SH-SY5Y (cell line): ENCODE results near the gene PRADC1.

Source experiments
- GATA2 ChIP-seq: IDR thresholded peaks from 2 replicates; pipeline ENCODE4 v1.6.1; 2011; ENCODE audit warnings: mild to moderate bottlenecking, low read depth, low read length
- GATA3 ChIP-seq: IDR thresholded peaks from 2 replicates; pipeline ENCODE4 v1.6.1; 2011; ENCODE audit warnings: low read depth, mild to moderate bottlenecking, low read length, moderate library complexity

DNA sequence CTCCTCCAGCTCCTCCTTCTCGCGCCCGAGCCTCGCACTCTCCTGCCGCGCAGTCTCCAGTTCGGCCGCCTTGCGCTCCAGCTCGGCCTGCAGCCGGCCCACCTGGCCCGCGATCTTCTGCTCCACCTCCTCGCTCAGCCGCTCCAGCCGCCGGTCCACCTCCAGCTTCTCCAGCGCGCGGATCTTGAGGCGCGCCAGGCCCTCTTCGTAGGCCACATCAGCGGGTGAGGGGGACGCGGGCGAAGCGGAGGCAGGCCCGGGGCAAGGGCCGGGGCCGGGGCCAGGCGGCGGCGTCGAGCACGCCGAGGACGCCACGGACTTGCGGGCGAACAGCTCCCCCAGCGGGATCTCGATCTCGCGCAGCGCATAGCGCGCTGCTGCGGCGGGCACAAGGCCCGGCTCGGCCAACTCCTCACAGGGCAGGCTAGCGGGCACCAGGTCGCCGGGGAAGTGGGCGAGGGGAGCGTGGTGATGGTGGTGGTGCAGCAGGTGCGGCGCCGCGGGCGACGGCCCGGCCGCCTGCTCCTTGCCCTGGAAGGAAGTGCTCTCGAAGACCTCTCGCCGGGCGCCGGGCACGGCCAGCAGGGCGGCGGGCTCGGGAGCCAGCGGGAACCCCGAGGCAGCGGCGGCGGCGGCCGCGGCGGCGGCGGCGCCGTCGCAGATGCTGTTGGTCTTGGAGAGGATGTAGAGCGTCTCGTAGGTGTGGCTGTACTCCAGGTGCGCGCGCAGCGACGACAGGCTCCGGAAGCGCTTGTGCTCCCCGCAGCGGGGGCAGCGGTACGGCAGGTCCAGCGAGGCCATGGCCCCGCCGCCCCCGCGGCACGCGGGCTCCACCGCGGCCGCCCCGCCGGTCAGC, 36.0 kb upstream of the PRADC1 start:
- TF ChIP-seq GATA2 (no peak), GATA3 (no peak)
